ENCODE data around the gene OR13A1. TPM values are rescaled to one million over a fixed set of nuclear protein-coding genes. Genes with fewer than 3 reads are reported as not detected.
"Not testable (repeated sequence)": the region's sequence is repeated elsewhere in the genome, so short reads cannot be mapped to it uniquely, and the experiment has no call there.

OR13A1 gene
- total RNA-seq, 1 experiment from 2014 or later, result not detected

DNA sequence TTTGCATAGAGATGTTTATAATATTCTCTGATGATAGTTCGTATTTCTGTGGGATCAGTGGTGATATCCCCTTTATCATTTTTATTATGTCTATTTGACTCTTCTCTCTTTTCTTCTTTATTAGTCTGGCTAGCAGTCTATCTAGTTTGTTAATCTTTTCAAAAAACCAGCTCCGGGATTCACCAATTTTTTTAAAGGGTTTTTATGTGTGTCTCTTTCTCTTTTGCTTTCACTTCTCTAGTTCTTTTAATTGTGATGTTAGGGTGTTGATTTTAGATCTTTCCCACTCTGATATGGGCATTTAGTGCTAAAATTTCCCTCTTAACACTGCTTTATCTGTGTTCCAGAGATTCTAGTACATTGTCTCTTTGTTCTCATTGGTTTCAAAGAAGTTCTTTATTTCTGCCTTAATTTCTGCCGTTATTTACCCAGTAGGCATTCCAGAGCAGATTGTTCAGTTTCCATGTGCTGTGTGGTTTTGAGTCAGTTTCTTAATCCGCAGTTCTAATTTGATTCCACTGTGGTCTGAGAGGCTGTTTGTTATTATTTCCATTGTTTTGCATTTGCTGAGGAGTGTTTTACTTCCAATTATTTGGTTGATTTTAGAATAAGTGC is 17.0 kb downstream of the OR13A1 start:
- in situ Hi-C loops (cut with HindIII; ENCODE audit: low pct_unique_long_range_greater_than_20kb, low sequenced_read_pairs), result not testable (repeated sequence)
- peak; percentile 22 for DNase-seq (ENCODE audit: low read depth, low spot score)

DNA sequence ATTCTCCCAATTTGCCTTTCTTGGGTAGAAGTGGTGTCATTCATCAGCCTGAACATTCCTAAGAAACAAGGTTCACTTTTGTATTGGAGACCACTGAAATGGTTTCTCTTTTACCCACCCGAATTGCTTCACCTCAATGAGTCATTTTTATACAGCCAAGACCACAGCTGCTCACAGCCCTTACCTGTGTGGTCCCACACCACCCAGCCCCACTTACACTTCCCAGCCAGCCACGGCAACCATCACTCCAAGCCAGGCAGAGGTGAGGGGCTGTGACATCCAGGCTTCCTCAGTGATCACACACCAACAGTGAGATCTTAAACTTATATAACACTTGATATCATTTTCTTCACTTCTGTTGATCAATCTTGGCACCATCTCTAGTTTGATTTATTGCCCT is 20.7 kb downstream of the OR13A1 start:
- in situ Hi-C loops (cut with HindIII; ENCODE audit: low pct_unique_long_range_greater_than_20kb, low sequenced_read_pairs), result no loop called here
- no peak for DNase-seq (ENCODE audit: low read depth, low spot score)

DNA sequence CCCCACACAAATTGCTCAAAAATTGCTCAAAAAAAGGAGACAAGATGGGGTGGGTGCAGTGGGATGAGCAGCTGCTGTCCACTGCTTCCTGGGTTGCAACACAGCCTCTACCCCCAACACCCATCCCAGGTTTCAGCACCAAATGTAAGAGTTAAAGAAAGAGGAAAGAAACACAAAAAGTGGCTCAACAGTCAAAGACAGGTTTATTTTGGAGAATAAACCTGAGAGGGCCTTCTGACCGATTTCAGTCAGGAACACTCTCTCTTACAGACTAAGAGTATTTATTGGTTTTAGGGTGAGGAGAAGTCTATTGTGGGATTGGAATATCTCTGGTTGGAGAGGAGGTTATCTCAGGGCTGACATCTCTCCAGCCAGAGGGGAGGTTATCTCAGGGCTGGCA is 28.4 kb downstream of the OR13A1 start:
- in situ Hi-C loops (cut with HindIII; ENCODE audit: low pct_unique_long_range_greater_than_20kb, low sequenced_read_pairs), result no loop called here
- DNase-seq (ENCODE audit: low read depth, low spot score), result no peak

DNA sequence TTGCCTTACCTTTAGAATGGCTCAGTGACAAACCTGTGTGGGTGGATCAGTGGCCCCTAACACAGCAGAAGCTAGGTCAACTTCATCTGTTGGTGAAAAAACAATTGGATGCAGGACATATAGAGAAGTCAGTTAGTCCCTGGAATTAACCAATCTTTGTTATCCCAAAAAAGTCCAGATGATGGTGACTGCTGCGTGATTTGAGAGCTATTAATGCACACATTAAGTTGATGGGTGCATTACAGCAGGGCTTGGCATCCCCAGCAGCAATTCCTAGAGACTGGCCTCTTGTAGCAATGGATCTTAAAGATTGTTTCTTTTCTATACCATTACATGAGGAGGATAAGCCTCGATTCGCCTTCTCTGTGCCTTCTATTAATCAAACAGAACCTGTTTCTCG is 33.3 kb downstream of the OR13A1 start:
- DNase-seq (ENCODE audit: low read depth, low spot score), result peak; percentile 16
- in situ Hi-C loops (cut with HindIII; ENCODE audit: low pct_unique_long_range_greater_than_20kb, low sequenced_read_pairs), result no loop called here

- in situ Hi-C loops (cut with HindIII; ENCODE audit: low pct_unique_long_range_greater_than_20kb, low sequenced_read_pairs), result no loop called here
- DNase-seq (ENCODE audit: low read depth, low spot score), result no peak
Measured at GRCh38 chr10:45280113-45280760, 35.2 kb downstream of the OR13A1 start.

- DNase-seq (ENCODE audit: low read depth, low spot score), result no peak
- in situ Hi-C loops (cut with HindIII; ENCODE audit: low pct_unique_long_range_greater_than_20kb, low sequenced_read_pairs), result no loop called here
Measured at GRCh38 chr10:45279682-45280081, 35.7 kb downstream of the OR13A1 start.

DNA sequence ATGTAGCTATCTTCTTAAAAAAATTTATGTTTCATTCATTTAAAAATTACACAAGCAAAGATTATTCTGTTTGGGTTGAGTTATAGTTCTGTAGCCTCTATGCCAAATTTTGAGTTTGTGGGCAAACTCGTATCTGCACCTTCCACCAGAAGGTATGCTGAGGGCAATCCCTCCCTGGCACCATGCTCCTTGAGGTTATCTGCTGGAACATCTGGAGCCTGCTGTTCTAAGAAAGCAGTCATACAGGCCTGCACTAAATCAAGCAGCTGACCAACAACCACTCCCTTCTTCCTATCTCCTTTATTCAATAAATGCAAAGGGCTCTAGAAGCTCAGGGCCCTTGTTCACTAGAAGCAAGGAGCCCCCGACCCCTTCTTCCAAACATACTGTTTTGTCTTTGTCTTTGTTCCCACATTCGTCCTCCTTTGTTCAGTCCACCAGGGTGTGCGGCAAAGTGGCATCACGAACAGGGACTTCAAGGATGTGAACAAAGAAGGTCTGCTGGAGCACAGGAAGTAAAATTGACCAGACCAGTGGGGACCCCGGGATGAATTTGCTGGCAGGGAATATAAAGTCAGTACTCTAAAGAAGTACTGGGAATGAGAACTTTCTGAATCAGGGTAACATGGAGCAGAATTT is 36.4 kb downstream of the OR13A1 start:
- in situ Hi-C loops (cut with HindIII; ENCODE audit: low pct_unique_long_range_greater_than_20kb, low sequenced_read_pairs), result no loop called here
- DNase-seq (ENCODE audit: low read depth, low spot score), result no peak

DNA sequence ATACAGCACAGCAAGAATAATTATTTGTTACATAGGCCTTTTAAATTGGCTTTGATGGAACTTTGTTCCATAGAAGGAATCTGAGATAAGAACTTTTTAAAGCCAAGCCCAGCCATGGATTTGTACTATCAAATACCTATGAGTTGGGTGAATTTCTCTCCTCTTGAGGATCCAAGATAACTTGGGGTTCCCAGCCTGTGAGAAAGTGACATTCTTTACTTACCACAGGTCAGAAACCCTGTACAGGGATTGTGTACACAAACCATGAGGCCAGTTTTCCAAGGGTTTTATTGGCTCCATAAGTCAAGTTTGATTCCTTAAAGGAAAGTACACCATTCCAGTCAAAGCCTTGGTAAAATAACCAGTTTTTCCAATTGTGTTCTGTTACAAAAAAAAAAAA is 39.3 kb downstream of the OR13A1 start:
- in situ Hi-C loops (cut with HindIII; ENCODE audit: low pct_unique_long_range_greater_than_20kb, low sequenced_read_pairs); DNase-seq (ENCODE audit: low read depth, low spot score): not testable (repeated sequence)

DNA sequence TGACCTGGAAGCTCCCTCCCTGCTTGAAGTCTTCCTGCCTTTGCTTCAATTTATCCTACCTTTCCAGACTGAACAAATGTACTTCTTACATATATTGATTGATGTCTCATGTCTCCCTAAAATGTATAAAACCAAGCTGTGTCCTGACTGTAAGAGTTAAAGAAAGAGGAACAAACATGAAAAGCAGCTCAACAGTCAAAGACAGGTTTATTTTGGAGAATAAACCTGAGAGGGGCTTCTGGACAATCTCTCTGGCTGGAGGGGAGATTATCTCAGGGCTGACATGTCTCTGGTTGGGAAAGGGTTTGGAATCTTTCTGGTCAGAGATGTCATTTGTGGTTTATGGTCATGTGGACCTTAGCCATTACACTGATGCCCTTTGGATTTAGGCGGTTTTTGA is 41.0 kb downstream of the OR13A1 start:
- no peak for DNase-seq (ENCODE audit: low read depth, low spot score)
- in situ Hi-C loops (cut with HindIII; ENCODE audit: low pct_unique_long_range_greater_than_20kb, low sequenced_read_pairs), result no loop called here

DNA sequence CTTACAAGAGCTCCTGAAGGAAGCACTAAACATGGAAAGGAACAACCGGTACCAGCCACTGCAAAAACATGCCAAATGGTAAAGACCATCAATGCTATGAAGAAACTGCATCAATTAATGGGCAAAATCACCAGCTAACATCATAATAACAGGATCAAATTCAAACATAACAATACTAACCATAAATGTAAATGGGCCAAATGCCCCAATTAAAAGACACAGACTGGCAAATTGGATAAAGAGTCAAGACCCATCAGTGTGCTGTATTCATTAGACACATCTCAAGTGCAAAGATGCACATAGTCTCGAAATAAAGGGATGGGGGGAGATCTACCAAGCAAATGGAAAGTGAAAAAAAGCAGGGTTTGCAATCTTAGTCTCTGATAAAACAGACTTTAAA is 47.6 kb downstream of the OR13A1 start:
- DNase-seq (ENCODE audit: low read depth, low spot score); in situ Hi-C loops (cut with HindIII; ENCODE audit: low pct_unique_long_range_greater_than_20kb, low sequenced_read_pairs): not testable (repeated sequence)

DNA sequence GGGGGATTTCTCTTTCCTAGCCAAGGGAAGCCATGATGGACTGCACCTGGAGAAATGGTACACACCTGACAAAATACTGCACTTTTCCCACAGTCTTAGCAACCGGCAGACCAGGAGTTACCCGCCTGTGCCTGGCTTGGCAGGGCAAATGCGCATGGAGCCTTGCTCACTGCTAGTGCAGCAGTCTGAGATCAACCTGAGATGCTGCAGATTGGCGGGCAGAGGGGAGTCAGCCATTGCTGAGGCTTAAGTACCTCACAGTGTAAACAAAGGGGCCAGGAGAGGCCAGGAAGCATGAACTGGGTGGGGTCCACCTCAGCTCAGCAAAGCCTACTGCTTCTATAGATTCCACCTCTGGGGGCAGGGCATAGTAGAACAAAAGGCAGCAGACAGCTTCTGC is 49.4 kb downstream of the OR13A1 start:
- in situ Hi-C loops (cut with HindIII; ENCODE audit: low pct_unique_long_range_greater_than_20kb, low sequenced_read_pairs), result no loop called here
- DNase-seq (ENCODE audit: low read depth, low spot score), result no peak

GRCh38 chr10:45261946-45262345 is 53.5 kb downstream of the OR13A1 start:
- no peak for DNase-seq (ENCODE audit: low read depth, low spot score)
- in situ Hi-C loops (cut with HindIII; ENCODE audit: low pct_unique_long_range_greater_than_20kb, low sequenced_read_pairs), result no loop called here

DNA sequence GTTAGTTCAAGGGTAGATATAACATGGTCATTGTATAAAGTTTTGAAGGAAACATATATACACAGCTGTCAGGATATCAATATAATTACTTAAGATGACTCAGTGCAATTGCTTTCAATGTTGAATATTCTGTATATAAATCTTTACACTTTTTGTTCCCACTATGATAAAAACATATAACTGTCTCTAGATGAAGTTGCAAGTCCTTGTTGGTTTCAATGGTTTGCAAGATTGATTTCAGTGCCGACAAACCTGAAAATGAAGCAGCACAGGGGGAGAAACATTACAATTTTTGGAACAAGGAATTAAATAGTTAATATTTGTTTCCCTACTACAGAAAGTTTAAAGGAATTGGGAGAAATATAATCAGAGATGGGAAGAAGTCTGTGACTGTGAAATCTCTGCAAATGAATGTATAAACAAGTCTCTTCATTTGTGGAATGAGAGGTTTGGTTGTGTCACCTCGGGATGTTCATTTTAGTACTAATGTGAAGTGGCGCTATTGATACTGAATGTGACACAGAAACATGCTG is 54.1 kb downstream of the OR13A1 start:
- DNase-seq (ENCODE audit: low read depth, low spot score), result no peak
- in situ Hi-C loops (cut with HindIII; ENCODE audit: low pct_unique_long_range_greater_than_20kb, low sequenced_read_pairs), result no loop called here

DNA sequence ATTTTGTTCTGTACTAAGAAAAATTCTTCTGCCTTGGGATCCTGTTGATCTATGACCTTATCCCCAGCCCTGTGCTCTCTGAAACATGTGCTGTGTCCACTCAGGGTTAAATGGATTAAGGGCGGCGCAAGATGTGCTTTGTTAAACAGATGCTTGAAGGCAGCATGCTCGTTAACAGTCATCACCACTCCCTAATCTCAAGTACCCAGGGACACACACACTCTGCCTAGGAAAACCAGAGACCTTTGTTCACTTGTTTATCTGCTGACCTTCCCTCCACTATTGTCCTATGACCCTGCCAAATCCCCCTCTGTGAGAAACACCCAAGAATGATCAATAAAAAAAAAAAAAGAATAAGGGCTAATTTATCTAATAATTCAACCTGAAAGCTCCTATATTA is 54.8 kb downstream of the OR13A1 start:
- DNase-seq (ENCODE audit: low read depth, low spot score); in situ Hi-C loops (cut with HindIII; ENCODE audit: low pct_unique_long_range_greater_than_20kb, low sequenced_read_pairs): not testable (repeated sequence)

DNA sequence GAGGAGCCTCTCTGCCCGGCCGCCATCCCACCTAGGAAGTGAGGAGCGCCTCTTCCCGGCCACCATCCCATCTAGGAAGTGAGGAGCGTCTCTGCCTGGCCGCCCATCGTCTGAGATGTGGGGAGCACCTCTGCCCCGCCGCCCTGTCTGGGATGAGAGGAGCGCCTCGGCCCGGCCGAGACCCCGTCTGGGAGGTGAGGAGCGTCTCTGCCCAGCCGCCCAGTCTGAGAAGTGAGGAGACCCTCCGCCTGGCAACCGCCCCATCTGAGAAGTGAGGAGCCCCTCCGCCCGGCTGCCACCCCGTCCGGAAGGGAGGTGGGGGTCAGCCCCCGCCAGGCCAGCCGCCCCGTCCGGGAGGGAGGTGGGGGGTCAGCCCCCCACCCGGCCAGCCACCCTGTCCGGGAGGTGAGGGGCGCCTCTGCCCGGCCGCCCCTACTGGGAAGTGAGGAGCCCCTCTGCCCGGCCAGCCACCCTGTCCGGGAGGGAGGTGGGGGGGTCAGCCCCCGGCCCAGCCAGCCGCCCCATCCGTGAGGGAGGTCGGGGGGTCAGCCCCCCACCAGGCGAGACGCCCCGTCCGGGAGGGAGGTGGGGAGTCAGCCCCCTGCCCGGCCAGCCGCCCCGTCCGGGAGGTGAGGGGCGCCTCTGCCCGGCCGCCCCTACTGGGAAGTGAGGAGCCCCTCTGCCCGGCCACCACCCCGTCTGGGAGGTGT is 55.5 kb downstream of the OR13A1 start:
- in situ Hi-C loops (cut with HindIII; ENCODE audit: low pct_unique_long_range_greater_than_20kb, low sequenced_read_pairs); DNase-seq (ENCODE audit: low read depth, low spot score): not testable (repeated sequence)

GRCh38 chr10:45257600-45257999 is 57.8 kb downstream of the OR13A1 start:
- no peak for DNase-seq (ENCODE audit: low read depth, low spot score)
- in situ Hi-C loops (cut with HindIII; ENCODE audit: low pct_unique_long_range_greater_than_20kb, low sequenced_read_pairs), result no loop called here

GRCh38 chr10:45256246-45256645 is 59.2 kb downstream of the OR13A1 start:
- in situ Hi-C loops (cut with HindIII; ENCODE audit: low pct_unique_long_range_greater_than_20kb, low sequenced_read_pairs), result no loop called here
- no peak for DNase-seq (ENCODE audit: low read depth, low spot score)

DNA sequence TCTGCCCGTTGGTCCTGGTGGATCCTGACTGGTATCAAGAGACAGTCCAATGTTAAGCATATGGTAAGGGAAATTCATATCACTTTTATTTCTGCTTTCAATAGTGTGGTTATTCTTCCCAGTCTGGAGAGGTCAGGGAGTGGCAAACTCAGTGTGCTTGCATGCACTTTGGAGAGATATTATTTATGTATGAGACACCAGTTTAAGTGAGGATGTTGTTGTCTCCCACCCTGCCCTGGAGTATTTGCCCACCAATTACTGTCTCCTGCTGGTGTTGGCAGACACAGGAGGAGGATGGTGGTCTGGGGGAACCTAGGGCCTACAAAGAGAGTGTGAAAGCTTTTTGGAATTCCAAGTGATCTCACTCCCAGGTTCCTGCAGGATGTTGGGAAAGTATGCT is 59.7 kb downstream of the OR13A1 start:
- in situ Hi-C loops (cut with HindIII; ENCODE audit: low pct_unique_long_range_greater_than_20kb, low sequenced_read_pairs), result no loop called here
- DNase-seq (ENCODE audit: low read depth, low spot score), result no peak

All from SK-MEL-5 (cell line).